ENCODE measurements around the gene TRAF3.

Gene TRAF3, protein sequence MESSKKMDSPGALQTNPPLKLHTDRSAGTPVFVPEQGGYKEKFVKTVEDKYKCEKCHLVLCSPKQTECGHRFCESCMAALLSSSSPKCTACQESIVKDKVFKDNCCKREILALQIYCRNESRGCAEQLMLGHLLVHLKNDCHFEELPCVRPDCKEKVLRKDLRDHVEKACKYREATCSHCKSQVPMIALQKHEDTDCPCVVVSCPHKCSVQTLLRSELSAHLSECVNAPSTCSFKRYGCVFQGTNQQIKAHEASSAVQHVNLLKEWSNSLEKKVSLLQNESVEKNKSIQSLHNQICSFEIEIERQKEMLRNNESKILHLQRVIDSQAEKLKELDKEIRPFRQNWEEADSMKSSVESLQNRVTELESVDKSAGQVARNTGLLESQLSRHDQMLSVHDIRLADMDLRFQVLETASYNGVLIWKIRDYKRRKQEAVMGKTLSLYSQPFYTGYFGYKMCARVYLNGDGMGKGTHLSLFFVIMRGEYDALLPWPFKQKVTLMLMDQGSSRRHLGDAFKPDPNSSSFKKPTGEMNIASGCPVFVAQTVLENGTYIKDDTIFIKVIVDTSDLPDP

DNA sequence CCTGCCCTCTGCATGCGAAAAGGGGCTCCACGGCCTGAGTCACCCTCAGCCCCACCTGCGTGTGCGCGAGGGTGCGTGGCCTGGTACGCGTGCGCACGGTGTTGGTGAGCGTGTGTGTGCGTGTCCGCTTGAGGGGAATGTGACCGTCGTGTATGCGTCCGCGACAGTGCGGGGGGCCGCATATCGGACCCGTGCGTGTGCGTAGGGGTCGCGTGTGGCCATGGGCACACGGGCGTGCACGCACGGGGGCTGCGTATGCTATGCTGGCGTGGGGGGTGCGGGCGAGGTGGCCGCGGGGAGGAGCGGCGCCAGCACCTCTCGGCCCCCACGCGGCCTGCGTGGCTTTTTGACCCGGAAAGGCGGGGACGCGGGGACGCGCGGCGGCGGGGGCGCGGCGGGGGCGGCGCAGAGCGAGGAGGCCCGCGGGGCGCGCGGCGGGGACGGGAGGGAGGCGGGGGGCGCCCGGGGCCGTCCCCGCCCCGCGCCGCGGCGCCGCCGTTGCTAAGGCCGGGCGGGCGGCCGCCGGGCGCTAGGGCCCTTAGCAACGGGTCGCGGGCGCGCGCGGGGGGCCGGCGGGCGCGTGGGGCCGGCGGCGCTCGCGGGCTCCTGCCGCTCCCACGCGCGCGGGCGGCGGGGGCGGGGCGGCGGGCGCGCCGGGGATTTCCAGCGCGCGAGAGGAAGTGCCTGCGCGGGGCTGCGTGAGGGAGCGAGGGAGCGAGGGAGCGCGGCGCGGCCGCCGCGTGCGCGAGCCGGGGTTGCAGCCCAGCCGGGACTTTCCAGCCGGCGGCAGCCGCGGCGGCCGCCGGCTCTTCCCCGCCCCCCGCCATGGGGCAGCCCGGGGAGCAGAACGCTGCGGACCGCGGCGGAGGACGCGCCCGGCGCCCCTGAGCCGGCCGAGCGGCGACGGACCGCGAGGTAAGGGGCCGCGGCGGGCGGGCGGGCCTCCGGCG lies at the start of gene TRAF3:
TRAF3 (plus strand) TSS at position 689 of the 950 bp plus-strand sequence. CDS start 92,753 bp downstream, outside the sequence.
- DNase-seq (ENCODE audit: low read depth), result peak; percentile 50

DNA sequence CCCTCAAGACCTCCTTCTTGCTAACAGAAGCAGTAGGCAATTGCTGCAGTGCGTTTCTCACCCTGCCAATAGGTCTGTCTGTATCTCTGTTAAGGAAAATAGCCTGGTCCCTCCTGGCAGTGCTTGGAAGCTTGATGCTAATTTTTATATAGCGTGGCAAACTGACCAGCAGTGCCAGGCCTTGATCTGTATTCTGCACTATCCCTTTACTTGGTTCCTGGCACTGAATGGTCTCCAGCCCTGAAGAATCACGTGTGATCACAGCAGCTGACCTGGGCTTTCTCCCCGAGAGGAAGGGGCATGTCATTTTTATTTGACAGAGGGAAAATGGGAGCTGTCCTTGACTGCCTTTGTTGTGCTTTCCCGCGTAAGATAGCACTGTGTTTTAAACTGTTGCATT lies 48.7 kb upstream of the TRAF3 start:
- no peak for DNase-seq (ENCODE audit: low read depth)

DNA sequence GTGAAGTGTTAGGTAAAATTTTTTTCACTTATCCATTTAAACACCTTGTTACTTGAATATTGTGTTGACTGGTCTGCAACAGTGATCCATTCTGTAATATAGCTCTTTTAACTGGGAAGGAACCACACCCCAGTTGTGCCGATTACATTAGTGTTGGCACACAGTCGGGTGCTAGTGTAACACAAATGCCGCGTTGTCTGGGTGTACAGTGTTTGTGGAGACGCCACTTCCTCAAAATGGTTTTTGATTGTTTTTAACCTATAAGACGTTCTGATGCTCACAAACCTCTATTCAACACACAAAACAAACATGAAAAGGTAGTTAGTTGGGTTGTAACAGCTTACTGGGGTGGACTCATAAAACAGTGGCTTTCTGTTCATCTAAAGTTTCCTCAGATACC lies 48.0 kb upstream of the TRAF3 start:
- DNase-seq (ENCODE audit: low read depth), result no peak

DNA sequence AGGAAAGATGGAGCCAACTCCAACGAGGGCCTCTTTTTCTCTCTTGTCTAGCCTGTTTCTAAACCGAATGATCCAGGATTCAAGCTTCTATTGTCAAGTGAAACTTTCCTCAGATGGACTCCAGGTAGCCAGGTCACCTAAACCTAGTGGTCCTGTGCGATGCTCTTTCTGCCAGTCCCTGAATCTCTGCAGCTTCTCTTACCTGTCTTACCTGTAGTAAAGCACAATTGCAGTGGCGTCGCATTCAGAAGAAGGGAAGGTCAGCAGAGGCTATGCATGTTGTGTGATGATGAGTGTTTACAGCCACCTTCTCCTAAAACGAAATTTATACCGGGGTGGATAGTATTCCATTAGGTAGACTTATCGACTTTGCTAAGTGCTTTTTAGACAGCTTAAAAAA lies 47.4 kb upstream of the TRAF3 start:
- DNase-seq (ENCODE audit: low read depth), result no peak

DNA sequence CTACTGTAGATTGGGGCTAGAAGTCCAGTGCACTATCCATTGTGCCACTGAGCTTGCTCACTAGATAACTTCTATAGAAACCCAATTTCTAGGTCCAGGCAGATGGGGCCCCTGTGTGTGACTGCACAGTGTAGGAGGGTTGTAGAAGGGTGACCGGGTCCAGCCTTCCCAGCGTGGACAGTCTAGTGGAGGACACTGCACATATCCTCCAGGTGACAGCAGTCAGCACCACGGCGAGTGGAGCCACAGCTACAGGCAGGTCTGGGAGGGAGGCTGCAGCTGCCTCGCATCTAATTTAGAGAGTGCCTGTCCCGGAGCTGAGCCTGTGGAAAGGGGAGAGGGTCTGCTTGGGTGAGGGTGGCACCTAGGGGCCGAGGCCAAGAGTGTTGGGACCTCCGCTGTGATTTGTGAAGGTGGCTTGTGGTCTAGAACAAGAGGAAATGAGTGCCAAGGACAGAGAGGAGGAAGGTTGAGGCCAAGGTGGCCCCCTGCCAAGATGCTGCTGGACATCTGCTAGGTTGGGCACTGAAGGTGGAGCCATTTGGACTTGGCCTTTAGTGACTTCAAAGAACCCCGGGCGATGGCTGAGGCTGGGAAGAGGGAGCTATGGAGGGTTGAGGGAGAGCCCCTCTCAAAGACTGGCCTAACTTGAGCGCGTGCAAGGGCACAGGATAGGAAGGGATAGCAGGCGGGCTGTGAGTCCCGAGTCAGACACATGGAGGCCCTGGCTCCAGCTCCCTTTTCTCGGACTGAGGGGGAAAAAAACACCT lies 46.0 kb upstream of the TRAF3 start:
- no peak for DNase-seq (ENCODE audit: low read depth)

DNA sequence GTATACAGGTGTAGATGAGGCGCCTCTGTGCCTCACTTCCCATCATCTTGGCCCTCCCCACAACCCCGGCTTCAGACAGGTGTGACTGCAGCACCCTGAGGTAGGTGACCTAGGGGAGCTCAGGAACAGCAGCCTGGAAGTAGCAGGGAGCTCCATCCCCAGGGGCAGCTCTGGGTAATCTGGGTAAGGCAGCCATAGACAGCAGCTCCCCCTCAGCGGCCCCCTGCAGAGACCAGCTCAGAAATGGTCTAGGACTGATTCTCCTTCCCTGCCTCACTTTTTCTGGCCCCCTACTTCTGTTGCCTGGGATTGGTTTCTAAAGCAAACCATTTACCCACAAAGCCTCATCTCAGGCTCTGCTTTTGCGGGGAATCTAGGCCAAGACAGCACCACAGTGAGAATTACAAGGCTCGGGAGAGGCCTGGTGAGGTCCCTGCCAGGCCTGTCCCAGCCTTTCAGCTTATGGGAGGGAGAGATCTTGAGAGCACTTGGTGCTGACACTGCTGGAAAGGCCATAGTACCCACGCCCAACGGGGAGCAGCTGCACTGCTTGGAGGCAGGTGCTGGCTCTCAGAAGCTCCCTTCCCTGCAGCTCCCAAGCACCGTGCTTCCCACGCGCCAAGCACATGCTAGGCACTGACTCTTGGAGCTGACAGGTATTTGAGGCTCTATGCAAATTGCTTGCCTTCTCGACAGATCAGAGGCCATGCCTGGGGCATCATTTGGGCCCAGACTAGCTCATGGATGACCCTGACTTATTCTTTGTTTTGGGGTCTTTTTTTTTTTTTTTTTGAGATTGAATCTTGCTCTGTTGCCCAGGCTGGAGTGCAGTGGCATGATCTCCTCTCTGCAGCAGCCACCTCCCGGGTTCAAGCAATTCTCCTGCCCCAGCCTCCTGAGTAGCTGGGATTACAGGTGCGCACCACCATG lies 45.1 kb upstream of the TRAF3 start:
- no peak for DNase-seq (ENCODE audit: low read depth)

DNA sequence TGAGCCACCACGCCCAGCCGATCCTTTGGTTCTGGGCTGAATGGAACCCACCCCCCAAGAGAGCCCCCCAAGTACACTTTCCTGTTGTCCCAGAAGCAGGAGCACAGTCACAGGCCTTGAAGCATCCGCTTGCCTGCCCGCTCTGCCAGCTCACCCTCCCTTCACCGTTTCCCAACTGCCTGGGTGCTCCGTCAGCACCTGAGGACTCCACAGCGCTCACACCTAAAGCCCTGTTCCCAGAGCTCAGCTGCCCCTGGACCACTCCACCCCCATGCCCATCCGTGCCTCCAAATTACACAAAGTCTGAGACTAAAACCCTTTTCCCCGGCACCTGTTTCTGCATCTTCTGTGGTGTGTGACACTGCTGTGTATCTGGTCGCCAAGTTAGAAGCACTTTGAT lies 44.3 kb upstream of the TRAF3 start:
- DNase-seq (ENCODE audit: low read depth), result no peak

DNA sequence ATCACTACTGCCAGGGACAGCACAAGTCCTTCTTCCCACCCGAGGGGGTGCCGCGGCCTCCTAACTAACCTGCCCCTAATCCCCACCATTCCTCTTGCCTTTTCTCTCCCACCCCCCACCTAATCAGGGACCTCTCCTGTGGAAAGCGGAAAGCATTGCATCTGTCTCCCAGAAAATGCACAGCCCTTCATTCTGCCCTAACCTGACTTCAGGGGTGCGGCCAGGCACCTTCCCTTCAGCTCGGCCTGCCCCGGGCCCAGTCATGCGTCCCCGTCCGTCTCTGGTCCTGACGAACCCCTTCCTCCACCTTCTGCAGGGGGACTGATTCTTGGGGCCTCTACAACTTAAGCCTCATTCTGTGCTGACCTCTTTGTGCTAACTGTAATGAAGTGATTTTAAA lies 43.9 kb upstream of the TRAF3 start:
- no peak for DNase-seq (ENCODE audit: low read depth)

DNA sequence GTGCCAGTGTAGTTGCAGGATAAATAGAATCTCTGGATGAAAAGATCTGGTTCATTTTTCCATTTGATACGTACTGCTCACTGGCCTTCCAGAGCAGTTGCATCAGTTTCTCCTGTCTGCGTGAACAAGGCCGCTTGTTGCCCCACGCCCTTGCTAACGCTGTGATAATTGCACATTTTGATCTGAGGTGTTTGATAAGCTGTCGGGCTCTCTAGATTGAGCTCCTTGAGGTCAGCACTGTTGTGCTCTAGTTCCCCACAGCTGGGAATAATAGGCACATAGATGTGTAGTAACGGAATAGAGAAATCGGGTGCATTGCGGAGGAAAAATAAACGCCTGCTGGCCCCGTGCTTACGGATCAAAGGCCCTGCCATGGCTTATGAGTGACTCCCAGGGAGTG lies 42.8 kb upstream of the TRAF3 start:
- no peak for DNase-seq (ENCODE audit: low read depth)

DNA sequence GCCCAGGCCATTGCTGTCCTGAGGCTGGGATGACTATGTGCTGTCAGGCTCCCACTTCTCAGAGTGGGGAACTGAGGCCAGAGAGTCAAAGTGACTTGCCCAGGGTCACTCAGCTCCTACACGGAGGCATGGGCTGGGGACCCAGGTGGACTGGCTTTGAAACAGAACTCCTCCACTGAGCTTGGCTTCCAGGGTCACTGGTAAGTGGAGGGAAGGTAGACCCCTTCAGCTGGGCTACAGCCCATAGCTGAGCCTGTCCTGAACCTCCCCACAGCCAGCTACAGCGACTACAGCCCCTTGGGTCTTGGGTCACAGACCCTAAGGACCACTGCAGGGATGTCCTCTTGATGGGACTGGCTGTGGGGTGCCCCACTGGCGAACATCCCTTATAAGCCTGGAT lies 40.3 kb upstream of the TRAF3 start:
- DNase-seq (ENCODE audit: low read depth), result no peak

DNA sequence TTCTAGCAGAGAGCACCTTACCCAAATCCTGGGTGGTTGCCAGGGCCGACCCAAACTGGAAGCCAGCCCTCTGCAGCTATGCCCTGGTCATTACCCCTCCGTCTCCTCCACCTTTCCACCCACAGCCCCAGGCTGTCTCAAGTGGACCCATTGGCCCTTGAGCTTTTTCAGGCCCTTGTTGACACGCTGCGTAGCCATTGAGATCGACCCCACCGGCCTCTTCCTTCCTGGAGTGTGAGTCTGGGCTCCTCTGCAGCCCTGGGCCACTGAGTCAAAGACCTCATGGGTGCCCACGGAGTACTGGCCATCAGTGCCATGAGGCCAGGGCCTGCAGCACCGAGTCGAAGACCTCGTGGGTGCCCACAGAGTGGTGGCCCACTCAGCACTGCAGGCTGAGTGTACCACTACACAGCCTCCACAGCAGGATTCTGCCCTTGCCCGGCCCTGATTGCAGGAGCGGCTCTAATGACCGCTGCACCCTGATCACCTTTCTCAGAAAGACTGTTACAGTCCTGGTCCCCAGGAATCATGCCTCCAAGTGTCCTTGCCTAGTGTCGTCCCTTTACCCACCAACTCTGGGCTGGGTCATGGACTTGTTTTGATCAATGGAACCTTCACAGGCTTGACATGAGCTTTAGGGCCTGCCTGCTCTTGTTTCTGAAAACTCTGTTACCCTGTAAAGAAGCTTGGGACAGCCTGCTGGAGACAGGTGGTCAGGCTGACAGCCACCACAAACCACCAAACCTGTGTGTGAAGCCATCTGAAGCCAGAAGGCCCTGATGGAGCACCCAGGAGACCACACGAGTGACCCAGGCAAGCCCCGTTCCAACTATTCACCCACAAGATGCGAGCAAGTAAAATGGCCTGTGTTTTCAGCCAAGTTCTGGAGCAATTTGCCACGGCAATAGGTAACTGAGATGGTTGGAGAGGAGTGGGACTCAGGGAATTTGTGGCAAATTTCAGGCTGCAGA lies 39.6 kb upstream of the TRAF3 start:
- DNase-seq (ENCODE audit: low read depth), result no peak

DNA sequence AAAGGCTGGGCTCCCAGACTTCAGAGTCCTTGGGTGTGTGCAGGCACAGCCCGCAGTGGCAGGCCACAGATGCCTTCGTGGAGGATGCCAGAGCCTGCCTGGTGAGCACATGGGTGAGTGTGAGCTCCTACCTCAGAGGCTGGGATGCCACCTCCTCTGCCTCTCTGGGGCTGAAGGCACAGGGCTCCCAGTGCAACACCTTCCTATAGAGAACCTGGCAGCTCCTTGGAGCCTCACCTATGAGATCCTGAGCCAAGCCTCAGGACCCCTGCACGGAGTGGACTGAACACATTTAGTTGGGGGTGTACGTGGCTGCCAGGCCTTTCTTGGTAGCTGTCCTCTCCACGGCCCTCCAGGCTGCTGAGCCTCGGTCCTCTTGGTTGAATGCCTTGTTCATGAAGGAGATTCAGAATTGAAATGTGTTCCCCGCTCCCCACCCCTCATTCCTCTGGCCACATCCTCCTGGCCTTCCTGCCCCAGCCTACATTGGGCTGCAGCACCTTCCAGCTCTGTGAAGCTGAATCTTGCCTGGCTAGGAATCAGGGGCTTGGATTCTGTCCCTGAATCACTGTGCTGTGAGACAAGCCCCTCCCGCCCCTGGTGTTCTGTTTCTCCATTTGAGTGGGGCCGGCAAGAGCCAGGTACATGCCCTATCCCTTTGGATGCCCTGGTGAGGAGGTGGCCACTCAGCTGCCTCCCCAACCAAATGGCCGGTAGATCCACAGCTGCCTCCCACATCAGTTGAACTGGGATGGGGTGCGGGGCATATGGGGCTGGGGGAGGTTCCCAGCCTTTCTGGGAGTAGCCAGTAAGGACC lies 38.7 kb upstream of the TRAF3 start:
- no peak for DNase-seq (ENCODE audit: low read depth)

DNA sequence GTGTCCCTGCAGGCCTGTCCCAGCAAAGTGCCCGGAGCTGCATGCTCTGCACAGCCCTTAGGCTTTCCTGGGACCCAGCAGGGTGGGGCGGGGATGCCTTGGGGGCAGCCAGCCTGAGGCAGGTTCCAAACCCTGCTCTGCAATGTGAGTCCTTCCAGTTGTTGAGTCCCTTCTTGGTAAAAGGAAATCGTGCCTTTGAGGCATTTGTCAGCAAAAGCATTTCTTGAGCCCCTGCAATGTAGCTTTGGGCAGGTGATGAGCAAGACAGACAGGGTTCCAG lies 38.1 kb upstream of the TRAF3 start:
- DNase-seq (ENCODE audit: low read depth), result no peak

DNA sequence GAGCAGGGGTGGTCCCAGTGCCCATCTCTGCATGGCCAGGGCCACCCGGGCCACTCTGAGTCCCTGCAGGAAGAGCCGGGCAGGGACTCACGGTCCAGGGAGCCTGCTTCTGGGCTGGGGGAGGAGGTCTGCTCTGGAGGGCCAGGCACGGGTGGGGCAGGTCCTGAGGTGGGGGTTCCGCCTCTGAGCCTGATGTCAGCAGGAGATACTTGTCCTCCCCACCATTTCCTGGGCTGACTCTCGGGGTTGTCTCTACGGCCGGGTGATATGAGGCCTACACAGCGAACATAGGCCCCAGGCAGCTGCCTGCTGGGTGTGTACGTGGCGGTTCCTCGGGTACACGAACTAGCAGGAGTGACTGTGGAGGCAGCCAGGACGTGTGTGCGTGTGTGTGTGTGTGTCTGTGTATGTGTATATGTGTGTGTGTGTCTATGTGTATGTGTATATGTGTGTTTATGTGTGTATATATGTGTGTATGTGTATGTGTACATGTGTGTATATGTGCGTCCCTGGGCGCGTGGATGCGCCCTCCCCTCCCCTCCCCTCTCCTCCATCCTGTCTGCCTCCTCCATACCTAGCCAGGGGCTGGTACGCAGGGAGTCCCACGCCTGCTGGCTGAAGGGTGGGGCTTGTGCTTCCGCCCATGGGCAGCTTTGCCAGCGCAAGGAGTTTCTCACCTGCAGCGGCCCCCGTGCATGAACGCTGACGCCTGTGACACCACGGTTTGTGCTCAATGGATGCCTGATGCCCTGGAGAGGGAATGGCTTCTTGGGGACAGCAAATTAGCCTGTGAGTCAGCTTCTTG lies 30.4 kb upstream of the TRAF3 start:
- DNase-seq (ENCODE audit: low read depth), result no peak

DNA sequence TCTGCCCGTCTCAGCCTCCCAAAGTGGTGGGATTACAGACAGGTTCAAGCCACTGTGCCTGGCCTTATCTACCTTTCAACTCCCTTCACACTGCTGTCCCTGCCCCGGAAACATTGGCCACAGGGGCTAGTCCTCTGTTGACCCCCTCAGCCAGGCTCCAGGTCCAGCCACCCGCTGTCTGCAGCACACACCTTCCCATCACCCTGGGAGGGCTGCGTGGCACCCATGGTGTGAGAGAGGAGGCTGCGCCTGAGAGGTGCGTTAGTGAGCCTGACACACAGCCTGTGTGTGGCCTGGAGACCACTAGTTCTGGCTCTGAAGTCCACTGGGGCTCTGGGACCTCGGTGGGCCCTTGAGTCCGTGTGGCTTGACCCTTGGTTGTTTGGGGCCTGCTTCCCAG lies 28.4 kb upstream of the TRAF3 start:
- DNase-seq (ENCODE audit: low read depth), result no peak

DNA sequence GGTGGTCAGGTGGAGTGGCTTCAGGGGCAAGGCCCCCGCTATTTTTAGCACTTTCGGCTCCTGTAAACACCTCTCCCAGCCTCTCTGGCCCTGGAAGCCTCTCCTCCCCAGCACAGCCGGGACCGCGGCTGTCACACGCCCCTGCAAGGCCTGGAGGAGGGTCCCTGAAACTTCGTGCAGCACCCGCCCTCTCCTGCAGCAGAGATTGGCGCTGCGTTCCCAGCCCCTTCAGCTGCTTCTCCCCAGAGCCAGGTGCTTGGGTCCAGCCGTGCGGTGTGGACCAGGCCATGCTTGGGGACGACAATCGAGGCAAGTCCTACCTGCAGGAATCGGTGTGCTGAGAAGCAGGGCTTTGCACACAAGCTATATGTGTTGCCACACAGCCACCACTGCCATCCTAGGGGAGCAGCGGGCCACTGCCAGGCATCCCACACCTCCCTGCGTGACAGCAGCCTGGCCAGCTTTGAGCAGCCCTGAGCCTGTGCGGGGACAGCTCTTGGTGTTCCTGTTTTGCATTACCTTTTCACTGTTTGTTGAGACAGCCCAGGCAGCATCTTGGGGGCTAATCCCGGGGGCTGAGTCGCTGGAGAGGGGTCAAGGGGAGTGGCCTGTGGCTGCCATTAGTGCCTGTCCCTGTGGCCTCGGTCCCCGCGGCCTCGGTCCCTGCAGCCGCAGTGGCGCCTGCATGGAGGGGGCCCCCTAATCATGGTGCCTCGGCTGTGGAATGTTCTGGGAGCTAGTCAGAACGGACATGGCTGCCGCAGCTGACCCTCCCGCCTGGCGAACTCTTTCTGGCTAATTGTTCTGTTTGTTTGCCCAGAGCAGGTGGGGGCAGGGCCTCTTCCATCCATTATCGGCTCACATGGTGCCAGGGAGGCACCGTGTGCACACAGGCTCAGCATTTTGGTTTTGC lies 27.6 kb upstream of the TRAF3 start:
- DNase-seq (ENCODE audit: low read depth), result no peak

DNA sequence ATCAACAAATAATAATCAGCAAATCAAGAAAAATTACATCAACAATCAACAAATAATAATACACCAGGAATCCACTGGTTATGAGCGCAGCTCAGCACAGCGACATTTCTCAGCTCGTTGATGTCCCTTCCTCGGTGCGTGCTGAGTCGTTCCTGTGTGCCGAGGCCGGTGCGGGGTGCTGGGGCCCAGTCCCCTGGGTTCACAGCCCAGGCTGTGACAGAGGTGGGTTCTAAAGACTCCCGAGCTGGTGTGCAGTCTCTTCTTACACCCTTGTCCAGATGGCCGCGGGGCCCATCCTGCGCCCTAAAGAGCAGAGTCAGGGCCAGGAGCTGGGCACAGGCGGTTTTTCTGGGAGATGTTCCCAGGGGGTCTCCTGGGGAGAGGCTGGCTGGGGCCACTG lies 26.9 kb upstream of the TRAF3 start:
- DNase-seq (ENCODE audit: low read depth), result no peak
